ENCODE measurements around the gene POC5.

DNA sequence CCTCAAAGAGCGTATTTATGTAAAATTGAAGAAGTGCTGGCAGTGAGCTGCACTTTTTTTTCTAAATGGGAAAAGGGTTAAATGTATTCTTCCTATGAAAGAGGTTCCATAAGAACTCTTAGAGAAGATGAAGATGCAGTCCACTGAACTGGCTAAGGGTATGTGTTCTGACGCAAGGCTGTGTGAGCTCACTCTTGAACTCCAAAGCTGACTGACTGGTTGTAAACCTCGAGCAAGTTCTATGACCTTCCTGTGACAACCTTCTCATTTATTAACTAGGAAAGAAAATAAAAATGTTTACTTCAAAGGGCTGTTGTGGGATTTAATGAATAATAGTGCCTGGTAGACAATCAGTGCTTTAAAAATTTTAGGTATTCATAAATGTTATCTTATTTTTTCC, 46.7 kb downstream of the POC5 start:
- no peak for TF ChIP-seq GATA2 (IDR thresholded peaks at IDR 0.05; ENCODE audit: low read depth, low read length)
- TF ChIP-seq GATA3 (IDR thresholded peaks at IDR 0.05; ENCODE audit: low read depth, low read length) = no peak
